ENCODE measurements around the gene PTPRU.

- no peak for TF ChIP-seq CTCF (IDR thresholded peaks at IDR 0.05)
- no peak for TF ChIP-seq POLR2A (IDR thresholded peaks at IDR 0.05)
These were observed 18.7 kb upstream of the PTPRU start for GRCh38 chr1:29217633-29218032.

Measured in esophagus squamous epithelium (tissue), 4 donors.